Motor neuron (in vitro differentiated cells): ENCODE measurements around the gene C16orf95. TPM values are rescaled to one million over a fixed set of nuclear protein-coding genes. Genes with fewer than 3 reads are reported as not detected.

Experiments used
- ATAC-seq, 8 experiments: fragments of 200-7000 bp; cut with Tn5 transposase; replicated peaks in 6 of 8; 2 replicates each; pipeline ENCODE4 v1.8.0; 2021; ENCODE audit warnings: mild to moderate bottlenecking in 8 of 8, moderate library complexity in 8 of 8
- H3K27ac ChIP-seq, 2 donors: fragments of 250-450 bp; sonication (Bioruptor Pico); 2 replicates each; pipeline ENCODE4 v1.9.0; 2021; ENCODE audit warnings: antibody characterized with exemption in 2 of 2, mild to moderate bottlenecking in 2 of 2, moderate library complexity in 1 of 2
- H3K4me1 ChIP-seq, 2 donors: fragments of 250-450 bp; sonication (Bioruptor Pico); replicated peaks in 1 of 2; 2 replicates each; pipeline ENCODE4 v1.6.1; 2021; ENCODE audit warnings: antibody characterized with exemption in 2 of 2, mild to moderate bottlenecking in 2 of 2, moderate library complexity in 1 of 2
- H3K4me3 ChIP-seq, 5 donors: fragments of 250-450 bp; sonication (Bioruptor Pico); 2 replicates each; pipeline ENCODE4 v1.9.0; 2021; ENCODE audit warnings: antibody characterized with exemption in 5 of 5, mild to moderate bottlenecking in 5 of 5, moderate library complexity in 4 of 5
- WGBS, 10 experiments: fragments of 450-650 bp; shearing (Covaris generic); methylation state at CpG; one replicate each; pipeline ENCODE4 v1.0.0; 2022; 5-methylcytosine and 5-hydroxymethylcytosine counted together
- in situ Hi-C, 9 experiments: fragments of 400-800 bp; cut with MboI; loops; one replicate each; pipeline ENCODE4 v1.15.0; 2021; ENCODE audit warnings: low sequenced_read_pairs in 9 of 9, low pct_unique_long_range_greater_than_20kb in 2 of 9; ENCODE audit not compliant: unreplicated experiment in 9 of 9
- total RNA-seq, 8 experiments: library from RNA; unstranded; fragments of 300-600 nt; gene quantifications; 2 replicates each; pipeline versions ENCODE4 v1.2.3 to v1.2.4, GENCODE V29; 2022

Gene C16orf95
- total RNA-seq, 8 experiments from 2014 or later: 2.9 to 5.4 (median 4.2) TPM

- no peak for ATAC-seq
- Histone ChIP-seq H3K4me1 (peaks cover 7 to 16% of the 10 kb centered on the region in 2 donors), H3K4me3 (no peak overlapping the region), H3K27ac (no peak overlapping the region)
- 60 to 100% (median 82%) methylated on average over 1 to 4 of the region's 10 CpGs; no CpG with 5 or more reads in 4 of the 10 experiments for WGBS, 10 experiments
- in situ Hi-C loops: no loop called here
Observed at GRCh38 chr16:87314990-87315420, 2.2 kb downstream of the C16orf95 start.

DNA sequence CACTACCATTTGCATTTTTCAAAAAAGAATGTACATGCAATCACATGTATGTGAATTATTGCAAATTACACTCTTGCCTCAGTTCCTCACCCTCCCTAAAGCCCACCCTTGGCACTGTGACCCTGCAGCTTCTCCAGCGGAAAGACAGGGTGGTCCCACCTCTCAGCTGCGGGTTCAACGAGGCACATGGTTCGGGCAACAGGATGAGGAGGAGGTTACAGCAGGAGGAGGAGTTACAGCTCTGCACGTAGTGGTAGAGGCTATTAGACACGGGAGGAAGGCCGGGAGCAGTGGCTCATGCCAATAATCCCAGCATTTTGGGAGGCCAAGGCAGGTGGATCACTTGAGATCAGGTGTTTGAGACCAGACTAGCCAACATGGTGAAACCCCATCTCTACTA, 5.2 kb downstream of the C16orf95 start:
- no peak overlapping the region for H3K27ac ChIP-seq
- no peak for ATAC-seq
- H3K4me1 ChIP-seq: peaks cover 7 to 12% of the 10 kb centered on the region in 2 donors
- 50 to 100% (median 73%) methylated on average over 1 to 4 of the region's 7 CpGs; no CpG with 5 or more reads in 6 of the 10 experiments for WGBS, 10 experiments
- in situ Hi-C loops: no loop called here
- no peak overlapping the region for H3K4me3 ChIP-seq

GRCh38 chr16:87311387-87311786, 5.8 kb downstream of the C16orf95 start:
- WGBS, 10 experiments: 78 to 100% (median 98%) methylated on average over 1 to 4 of the region's 5 CpGs; no CpG with 5 or more reads in 4 of the 10 experiments
- ATAC-seq: peak in 1 of 8 experiments; percentile 2
- Histone ChIP-seq H3K4me1 (peaks cover 7 to 12% of the 10 kb centered on the region in 2 donors), H3K27ac (no peak overlapping the region), H3K4me3 (no peak overlapping the region)
- in situ Hi-C loops: no loop called here

GRCh38 chr16:87310610-87311009, 6.6 kb downstream of the C16orf95 start:
- H3K4me3 ChIP-seq: no peak overlapping the region
- in situ Hi-C loops: no loop called here
- ATAC-seq: peak in 5 of 8 experiments; percentile 27 to 65 (median 63)
- no CpG with 5 or more reads among the region's 7 CpGs for WGBS, 10 experiments
- H3K4me1 ChIP-seq: peaks cover 7 to 12% of the 10 kb centered on the region in 2 donors
- H3K27ac ChIP-seq: no peak overlapping the region

DNA sequence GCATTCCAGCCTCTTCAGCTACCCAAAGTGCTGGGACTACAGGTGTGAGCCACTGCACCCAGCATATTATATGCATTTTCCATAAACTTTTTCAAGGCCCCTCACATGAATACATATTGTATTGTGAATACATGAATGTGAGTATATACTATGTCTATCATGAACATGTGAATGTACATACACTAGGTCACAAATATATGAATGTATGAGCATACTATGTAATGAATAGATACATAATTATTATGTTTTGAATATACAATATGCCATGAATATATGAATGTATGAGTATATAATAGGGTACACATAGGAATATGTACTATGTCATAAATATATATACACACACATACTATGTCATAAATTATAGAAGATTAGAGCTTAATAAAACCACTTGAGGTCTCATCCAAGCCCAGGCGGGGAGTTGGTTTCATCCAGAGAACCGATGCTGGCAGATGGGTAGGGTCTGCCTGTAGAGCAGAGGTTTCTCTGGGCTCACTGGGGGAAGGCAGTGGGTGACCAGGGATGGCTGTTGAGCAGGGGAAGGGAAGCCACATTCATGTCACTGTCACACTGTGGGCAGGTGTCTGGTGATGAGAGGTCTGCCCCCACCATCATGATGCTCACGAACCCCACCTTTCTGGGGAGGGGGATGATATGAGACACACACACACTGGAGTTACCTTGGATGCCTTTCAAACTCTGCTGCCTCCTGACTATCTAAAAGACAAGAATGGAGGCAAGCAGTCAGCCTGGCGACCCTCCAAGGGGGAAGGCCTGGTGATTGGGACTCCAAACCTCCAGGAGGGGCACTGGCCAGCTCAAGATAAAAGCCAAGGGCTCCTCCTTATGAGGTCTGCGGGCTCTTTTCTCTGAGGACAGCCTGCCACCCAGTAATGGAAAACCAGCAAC, 7.3 kb downstream of the C16orf95 start:
- Histone ChIP-seq H3K4me3 (no peak overlapping the region), H3K27ac (no peak overlapping the region), H3K4me1 (peaks cover 7 to 10% of the 10 kb centered on the region in 2 donors)
- WGBS, 10 experiments: 40 to 100% (median 80%) methylated on average over 1 to 3 of the region's 5 CpGs; no CpG with 5 or more reads in 3 of the 10 experiments
- in situ Hi-C loops: no loop called here
- ATAC-seq: peak in 3 of 8 experiments; percentile 9 to 87 (median 51)

GRCh38 chr16:87308826-87309225, 8.4 kb downstream of the C16orf95 start:
- 0 to 100% (median 74%) methylated on average over 1 to 4 of the region's 4 CpGs; no CpG with 5 or more reads in 2 of the 10 experiments for WGBS, 10 experiments
- in situ Hi-C loops: no loop called here
- Histone ChIP-seq H3K4me1 (peaks cover 7 to 9% of the 10 kb centered on the region in 2 donors), H3K27ac (no peak overlapping the region), H3K4me3 (no peak overlapping the region)
- no peak for ATAC-seq

GRCh38 chr16:87306516-87306915, 10.7 kb downstream of the C16orf95 start:
- ATAC-seq: no peak
- 20 to 100% (median 93%) methylated on average over 1 to 3 of the region's 3 CpGs for WGBS, 10 experiments
- in situ Hi-C loops: no loop called here

GRCh38 chr16:87305505-87306391, 11.4 kb downstream of the C16orf95 start:
- H3K4me1 ChIP-seq: peaks cover 6% of the 10 kb centered on the region in 2 donors
- H3K27ac ChIP-seq: no peak overlapping the region
- ATAC-seq: peak in 3 of 8 experiments; percentile 8 to 97 (median 58)
- in situ Hi-C loops: no loop called here
- WGBS, 10 experiments: 2 to 70% (median 39%) methylated on average over 2 to 11 of the region's 30 CpGs; no CpG with 5 or more reads in 1 of the 10 experiments
- no peak overlapping the region for H3K4me3 ChIP-seq

More at GRCh38 chr16:87306516-87306915, 10.7 kb downstream of the C16orf95 start:
- no peak overlapping the region for H3K4me3 ChIP-seq
- peaks cover 7 to 9% of the 10 kb centered on the region in 2 donors for H3K4me1 ChIP-seq
- no peak overlapping the region for H3K27ac ChIP-seq

DNA sequence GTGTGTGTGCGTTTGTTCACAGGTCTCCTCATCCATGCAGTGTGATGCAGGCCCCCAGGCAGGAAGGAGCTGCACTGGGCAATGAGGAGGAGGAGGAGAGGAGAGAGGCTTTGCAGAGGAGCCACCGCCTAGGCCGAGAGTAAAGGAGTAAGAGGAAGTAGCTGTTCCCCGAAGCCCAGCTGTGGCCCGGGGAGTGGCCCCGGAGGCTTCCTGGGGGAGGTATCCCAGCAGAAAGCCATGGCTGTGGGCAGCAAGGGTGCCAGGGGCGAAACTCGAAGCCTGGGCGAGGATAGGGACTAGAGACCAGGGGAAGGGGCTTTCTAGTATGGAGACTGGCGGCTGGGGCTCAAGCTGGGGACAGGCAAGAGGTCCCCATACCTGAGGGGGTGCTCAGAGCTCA, 12.2 kb downstream of the C16orf95 start:
- 40 to 87% (median 74%) methylated on average over 1 to 6 of the region's 10 CpGs; no CpG with 5 or more reads in 5 of the 10 experiments for WGBS, 10 experiments
- ATAC-seq: no peak
- H3K27ac ChIP-seq: no peak overlapping the region
- in situ Hi-C loops: no loop called here
- H3K4me3 ChIP-seq: no peak overlapping the region
- H3K4me1 ChIP-seq: no peaks in the 10 kb centered on the region

DNA sequence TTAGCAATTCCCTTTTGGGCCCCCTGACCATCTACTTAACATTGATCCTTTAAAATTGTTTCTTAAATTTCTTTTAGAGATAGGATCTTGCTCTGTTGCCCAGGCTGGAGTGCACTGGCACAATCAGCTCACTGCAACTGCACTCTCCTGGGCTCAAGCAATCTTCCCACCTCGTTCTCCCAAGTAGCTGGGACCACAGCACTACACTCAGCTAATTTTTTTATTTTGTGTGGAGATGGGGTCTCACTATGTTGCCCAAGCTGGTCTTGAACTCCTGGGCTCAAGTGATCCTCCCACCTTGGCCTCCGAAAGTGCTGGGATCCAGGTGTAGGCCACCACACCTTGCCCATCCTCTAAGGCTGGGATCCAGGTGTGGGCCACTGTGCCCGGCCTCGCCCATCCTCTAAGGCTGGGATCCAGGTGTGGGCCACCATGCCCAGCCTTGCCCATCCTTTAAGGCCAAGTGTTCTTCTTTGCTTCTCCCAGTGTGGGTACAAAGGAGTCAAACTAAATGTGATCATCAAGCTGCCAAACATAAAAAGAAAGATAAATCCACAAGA, 13.2 kb downstream of the C16orf95 start:
- Histone ChIP-seq H3K4me3 (no peak overlapping the region), H3K4me1 (no peaks in the 10 kb centered on the region), H3K27ac (no peak overlapping the region)
- WGBS, 10 experiments: 67 to 100% (median 84%) methylated on average over 1 to 3 of the region's 4 CpGs; no CpG with 5 or more reads in 3 of the 10 experiments
- in situ Hi-C loops: no loop called here
- ATAC-seq: no peak

- no peak overlapping the region for H3K4me3 ChIP-seq
- in situ Hi-C loops: no loop called here
- no peak overlapping the region for H3K27ac ChIP-seq
- no peak for ATAC-seq
- 67 to 88% (median 76%) methylated on average over 1 to 5 of the region's 7 CpGs; no CpG with 5 or more reads in 7 of the 10 experiments for WGBS, 10 experiments
- no peaks in the 10 kb centered on the region for H3K4me1 ChIP-seq
Observed at GRCh38 chr16:87303431-87303930, 13.7 kb downstream of the C16orf95 start.

DNA sequence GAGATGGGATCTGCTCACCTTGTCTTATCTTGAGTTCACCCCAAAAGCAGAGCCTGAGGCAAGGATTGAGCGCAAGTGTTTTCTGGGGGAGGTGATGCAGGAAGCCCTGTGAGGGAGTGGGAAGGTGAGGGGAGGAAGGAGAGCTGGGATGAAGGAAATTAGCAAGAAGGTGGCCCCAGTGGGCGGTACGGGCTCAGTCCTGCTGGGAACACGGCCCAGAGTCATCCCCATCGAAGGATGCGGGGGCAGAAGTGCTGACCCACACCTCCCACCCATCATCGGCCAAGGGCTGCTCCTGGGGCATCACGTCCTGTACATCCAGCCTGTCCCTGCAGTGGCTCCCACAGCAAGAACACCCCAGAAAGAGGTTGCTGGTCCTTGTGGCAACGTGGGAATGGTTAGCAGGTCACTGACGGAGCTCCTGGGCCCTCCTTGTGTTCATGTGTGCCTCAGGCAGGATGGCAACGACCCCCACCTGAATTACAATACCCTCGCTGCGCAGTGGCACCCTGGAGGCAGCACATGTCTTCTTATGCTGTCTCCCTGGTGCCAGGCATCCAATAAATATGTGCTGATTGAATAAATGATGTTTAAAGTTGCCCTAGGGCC, 18.2 kb downstream of the C16orf95 start:
- in situ Hi-C loops: loop anchor here in 7 of 9 experiments (10.0 to 25.0 kb wide), 3 partner anchors 237 to 737 kb away; partner anchors contain the start of genes FOXC2 (in 6 of the 7) and MTHFSD (in 5 of the 7)
- 70 to 94% (median 81%) methylated on average over 3 to 6 of the region's 13 CpGs; no CpG with 5 or more reads in 6 of the 10 experiments for WGBS, 10 experiments

More for the DNA sequence above, 18.2 kb downstream of the C16orf95 start:
- Histone ChIP-seq H3K27ac (no peak overlapping the region), H3K4me3 (no peak overlapping the region), H3K4me1 (no peaks in the 10 kb centered on the region)
- no peak for ATAC-seq
